NCI-H2029 (cell line): ENCODE data around the gene GPX4.
A peak's percentile ranks its signal among the peaks of the same experiment; 100 is the strongest.

ENCODE experiments used
- DNase-seq: peaks from one replicate; lab custom pipeline; 2025; lab: John Stamatoyannopoulos, UW

GPX4 gene

GRCh38 chr19:1102407-1103131, 1.2 kb upstream of the GPX4 start:
- no peak for DNase-seq

- no peak for DNase-seq
Measured at GRCh38 chr19:1103132-1103707, 574 bp upstream of the GPX4 start.

DNA sequence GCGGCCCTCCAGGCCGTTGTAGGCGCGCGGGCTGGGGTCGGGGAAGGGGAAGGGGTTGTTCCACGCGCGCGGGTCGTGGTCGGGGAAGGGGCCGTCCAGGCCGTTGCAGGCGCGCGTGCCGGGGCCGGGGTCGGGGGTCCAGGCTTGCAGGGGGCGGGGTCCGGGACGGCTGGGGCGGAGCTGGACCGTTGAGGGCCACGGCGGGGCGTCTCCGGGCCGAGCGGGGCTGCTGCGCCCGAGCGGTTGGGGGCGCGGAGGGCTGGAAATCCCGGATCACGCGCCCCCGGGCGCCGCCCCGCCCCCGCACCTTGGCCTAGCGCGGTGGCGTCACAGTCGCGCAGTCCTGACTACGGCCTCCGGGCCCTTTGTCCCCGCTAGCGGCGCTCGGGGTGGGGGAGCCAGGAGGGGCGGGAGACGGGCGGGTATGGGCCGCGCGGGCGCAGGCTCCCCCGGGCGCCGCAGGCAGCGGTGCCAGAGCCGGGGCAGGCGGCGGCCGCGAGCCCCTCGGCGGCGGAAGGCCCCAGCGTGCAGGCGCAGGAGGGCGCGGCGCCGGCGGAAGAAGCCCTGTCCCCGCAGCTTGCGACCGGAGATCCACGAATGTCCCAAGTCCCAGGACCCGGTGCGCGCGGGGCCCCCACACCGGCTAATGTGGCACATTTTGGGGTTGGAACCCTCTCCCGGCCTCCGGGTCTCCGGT, 665 bp downstream of the GPX4 start:
- peak; percentile 55 for DNase-seq

GRCh38 chr19:1105008-1105872, 1.4 kb downstream of the GPX4 start:
- DNase-seq = no peak

DNA sequence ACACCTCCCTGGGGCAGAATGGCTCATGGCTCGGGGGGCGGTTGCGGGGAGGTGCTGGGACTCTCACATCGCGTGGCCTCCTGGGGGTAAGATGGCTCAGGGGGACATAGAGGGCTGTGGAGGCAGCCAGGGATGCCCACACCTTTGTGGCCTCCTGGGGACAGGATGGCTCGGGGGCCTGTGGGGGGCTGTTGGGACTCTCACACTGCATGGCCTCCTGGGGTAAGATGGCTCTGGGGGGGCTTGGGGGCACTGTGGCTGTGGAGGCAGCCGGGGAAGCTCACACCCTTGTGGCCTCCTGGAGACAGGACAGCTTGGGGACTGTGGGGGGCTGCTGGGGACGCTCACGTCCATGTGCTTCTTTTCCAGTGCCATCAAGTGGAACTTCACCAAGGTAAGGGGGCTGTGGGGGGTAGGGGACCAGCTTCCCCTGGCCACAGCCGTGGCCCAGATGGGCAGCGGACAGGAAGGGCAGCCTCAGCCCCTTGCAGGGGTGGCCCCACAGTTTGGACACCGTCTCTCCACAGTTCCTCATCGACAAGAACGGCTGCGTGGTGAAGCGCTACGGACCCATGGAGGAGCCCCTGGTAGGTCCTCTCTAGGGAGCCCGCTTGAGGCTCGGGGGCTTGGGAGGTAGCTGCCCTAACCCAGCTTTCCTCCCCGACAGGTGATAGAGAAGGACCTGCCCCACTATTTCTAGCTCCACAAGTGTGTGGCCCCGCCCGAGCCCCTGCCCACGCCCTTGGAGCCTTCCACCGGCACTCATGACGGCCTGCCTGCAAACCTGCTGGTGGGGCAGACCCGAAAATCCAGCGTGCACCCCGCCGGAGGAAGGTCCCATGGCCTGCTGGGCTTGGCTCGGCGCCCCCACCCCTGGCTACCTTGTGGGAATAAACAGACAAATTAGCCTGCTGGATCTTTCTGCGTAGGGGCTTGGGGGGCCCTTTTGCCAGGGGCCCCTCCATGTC, 2.4 kb downstream of the GPX4 start:
- DNase-seq = no peak

- DNase-seq = no peak
Measured at GRCh38 chr19:1106841-1107660, 3.3 kb downstream of the GPX4 start.

GRCh38 chr19:1107661-1108261, 4.0 kb downstream of the GPX4 start:
- no peak for DNase-seq

DNA sequence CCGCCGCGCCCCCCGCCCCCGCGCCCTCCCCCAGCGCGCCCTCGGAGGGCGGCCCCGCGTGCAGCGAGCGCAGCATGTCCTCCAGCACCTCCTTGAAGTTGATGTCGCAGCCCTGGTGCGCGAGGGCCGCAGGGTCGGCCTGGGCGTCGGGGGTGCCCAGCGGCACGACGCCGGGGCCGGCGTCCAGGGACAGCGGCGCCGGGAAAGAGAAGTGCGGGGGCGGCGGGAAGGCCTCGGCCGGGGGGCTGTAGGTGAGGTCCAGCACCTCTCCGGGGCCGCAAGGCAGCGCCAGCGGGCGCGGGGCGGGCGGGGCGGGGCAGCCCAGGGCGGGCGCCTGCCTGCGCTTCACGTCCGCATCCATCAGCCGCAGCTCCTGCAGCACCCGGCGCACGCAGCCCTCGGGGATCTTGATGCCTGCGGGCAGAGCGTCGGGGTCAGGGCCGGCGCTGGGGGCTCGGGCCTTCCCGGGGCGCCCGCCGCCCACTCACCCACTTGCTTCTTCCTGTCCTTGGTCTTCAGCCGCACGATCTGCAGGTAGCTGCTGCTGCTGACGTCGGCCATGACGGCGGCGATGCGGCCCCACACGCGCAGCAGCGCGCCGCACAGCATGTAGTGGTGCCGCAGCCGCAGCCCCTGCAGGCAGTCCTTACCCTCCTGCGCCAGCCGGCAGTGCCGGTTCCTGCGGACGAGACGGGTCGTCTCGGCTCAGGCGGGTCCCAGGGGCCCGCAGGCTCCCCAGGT, 4.7 kb downstream of the GPX4 start:
- DNase-seq = no peak

DNA sequence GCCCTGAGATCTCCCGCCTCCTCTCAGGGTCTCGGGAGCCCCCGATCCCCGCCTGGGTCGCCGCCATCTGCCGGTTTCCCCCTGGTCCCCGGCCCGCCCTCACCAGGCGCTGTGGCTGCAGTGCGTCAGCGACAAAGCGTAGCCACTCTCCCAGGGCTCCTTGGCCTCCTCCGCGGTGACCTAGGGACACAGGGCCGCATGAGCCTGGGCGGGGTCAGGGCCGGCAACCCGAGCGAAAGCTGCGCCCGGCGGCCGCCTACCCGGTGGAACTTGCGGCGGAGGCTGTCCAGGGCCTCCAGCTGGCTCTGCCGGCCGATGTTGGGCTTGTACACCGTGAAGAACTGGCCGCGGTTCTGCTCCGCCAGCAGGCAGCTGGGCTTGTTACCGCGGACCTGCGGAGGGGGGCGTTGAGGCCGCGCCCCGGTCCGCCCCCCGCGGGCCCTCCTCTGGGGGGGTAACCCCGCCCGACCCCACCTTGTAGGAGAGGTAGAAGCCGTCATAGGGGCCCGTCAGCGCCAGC, 5.3 kb downstream of the GPX4 start:
- DNase-seq = no peak

DNA sequence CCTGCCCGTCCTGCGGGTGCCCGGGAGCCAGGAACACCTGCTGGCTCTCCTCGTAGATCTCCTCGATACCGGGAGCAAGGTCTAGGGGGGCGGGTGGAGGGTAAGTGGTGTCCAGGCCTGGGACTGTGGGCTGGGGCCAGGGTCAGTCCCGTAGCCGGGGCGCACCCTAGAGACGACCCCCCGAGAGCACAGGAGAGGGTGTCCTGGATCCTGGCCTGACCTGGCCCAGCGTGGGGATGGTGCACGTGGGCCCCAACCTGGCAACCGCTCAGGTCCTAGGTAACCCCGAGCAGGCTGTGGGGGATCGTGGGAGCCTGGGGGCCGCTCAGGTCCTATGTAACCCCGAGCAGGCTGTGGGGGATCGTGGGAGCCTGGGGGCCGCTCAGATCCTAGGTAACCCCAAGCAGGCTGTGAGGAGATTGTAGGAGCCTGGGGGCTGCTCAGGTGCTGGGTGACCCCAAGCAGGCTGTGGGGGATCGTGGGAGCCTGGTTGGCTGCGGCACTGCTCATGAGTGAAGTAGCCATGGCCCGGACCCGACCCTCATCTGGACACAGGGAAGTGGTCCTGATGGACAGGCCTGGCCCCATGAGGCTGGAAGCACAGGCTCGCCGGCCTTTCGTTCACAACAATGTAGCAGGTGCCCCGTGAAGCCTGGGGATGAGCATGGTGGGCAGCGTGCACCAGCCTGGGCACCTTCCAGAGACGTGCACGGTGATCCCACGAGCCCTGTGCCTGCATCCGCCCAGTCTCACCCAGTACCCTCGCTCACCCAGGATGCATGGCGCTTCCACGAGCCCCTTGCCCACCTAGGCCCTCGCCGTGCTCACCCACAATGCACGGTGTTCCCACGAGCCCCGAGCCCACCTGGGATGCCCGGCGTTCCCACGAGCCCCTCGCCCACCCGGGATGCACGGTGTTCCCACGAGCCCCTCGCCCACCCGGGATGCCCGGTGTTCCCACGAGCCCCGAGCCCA, 6.2 kb downstream of the GPX4 start:
- no peak for DNase-seq

DNA sequence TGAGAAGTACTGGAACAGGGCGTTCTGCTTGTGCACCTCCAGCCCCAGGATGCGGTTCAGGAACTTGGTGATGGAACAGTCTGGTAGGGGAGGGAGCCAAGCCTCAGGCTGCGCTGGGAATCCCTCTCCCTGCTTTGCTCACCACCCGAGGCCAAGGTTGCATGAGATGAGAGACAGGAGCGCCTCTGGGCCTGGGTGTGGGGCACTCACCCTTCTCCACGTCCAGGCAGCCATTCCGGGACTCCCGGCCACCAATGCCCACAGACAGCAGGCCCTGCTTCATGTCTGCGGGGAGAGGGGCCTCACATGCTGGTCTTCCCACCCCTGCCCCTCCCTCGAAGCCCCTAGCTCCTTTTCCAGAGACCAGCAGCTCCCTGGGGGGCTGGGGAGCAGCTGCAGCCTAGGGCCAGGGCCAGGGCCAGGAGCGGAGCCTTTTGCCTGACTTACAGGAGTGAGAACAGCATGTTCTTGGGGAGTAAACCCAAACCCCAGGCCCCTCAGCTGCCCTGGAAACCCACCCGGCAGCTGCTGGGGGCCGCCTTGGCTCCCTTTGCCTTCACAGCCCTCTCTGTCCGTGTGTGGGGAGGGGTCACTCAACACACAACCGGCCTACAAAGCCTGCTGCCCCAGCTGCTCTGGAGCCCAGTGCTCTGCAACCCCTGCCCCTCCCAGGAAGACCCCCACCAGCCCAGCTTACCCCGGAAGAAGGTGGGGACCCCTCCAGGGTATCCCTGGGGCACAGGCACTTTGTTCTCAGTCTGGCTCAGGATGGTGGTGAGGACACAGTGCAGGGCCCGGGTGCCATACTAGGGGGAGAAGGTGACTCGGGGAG, 7.2 kb downstream of the GPX4 start:
- no peak for DNase-seq

- DNase-seq = no peak
Measured at GRCh38 chr19:1111641-1112267, 8.0 kb downstream of the GPX4 start.

GRCh38 chr19:1112268-1113029, 8.7 kb downstream of the GPX4 start:
- no peak for DNase-seq

DNA sequence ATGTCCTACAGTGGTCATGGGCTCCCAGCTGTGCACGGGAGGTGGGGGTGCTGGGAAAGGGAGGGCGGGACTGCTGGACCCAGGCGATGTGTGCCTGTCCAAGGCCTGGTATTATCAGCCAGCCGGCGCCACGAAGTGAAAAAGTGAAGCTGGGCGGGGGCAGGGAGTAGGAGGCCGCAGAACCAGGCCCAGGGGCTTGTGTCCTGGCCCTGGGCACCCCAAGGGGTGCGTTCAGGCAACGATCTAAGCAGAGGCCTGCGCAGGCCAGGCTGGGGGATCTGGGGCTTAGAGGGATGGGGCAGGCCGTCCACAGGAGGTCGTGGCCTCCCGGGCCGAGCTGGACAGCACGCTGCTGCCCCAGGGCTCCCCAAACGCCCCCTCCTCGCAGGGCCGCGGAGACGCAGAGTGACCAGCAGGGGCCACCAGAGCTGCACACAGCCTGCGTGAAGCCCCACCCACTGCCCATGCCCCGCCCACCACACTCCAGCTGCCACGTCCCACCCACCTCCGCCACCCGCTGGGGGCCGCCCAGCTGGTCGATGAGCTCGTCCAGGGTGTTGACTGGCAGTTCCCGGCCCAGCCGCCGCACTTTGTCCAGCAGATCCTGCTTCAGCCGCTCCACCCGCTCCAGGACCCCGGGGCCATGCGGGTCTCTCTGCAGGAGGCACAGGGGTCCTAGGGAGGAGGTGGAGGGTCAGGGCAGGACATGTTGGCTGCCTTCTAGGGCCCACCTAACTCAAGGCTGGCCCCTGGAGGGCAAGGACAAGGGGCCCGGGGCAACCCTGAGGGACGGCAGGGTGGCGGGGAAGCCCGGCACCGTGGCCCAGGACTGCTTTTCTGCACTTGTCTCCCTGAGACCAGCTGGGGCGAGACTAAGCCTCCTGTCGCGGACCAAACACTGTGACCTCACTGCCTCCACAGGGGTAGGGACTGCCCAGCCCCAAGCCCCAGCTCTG, 9.5 kb downstream of the GPX4 start:
- DNase-seq = peak; percentile 86
